Activated T-helper 17 cell treated with anti-CD3 and anti-CD28 coated beads, Interleukin-2, amount 50 U/mL, for 72 hours (primary cell): Measurements from ENCODE around the gene TRIM56. TPM values are rescaled to one million over a fixed set of nuclear protein-coding genes. Genes with fewer than 3 reads are reported as not detected.
A peak's percentile ranks its signal among the peaks of the same experiment; 100 is the strongest.
"Not testable (repeated sequence)": the region's sequence is repeated elsewhere in the genome, so short reads cannot be mapped to it uniquely, and the experiment has no call there.

ENCODE experiments used
- ATAC-seq: fragments of 150-1000 bp; cut with Tn5 transposase; replicated peaks from 2 replicates; pipeline ENCODE4 v1.10.0; 2021; ENCODE audit warnings: mild to moderate bottlenecking, moderate library complexity
- H3K27ac Mint-ChIP-seq: one replicate; pipeline ENCODE4 v1.8.0; 2022; ENCODE audit warnings: mixed read lengths
- H3K27me3 Mint-ChIP-seq: one replicate; pipeline ENCODE4 v1.8.0; 2022; ENCODE audit warnings: mixed read lengths
- H3K36me3 Mint-ChIP-seq: one replicate; pipeline ENCODE4 v1.8.0; 2022; ENCODE audit warnings: low read depth, mild to moderate bottlenecking, mixed read lengths
- H3K4me1 Mint-ChIP-seq: one replicate; pipeline ENCODE4 v1.8.0; 2022; ENCODE audit warnings: mixed read lengths
- H3K4me3 Mint-ChIP-seq: one replicate; pipeline ENCODE4 v1.8.0; 2022; ENCODE audit warnings: mild to moderate bottlenecking, mixed read lengths
- H3K9me3 Mint-ChIP-seq: one replicate; pipeline ENCODE4 v1.8.0; 2022; ENCODE audit warnings: mixed read lengths
- total RNA-seq, 2 donors: library from RNA; stranded (reverse); gene quantifications; one replicate each; pipeline ENCODE4 v1.2.3, GENCODE V29; 2022

Gene TRIM56
- total RNA-seq, 2 donors from 2014 or later, result 45.4 to 55.5 TPM

GRCh38 chr7:101099969-101100781, 14.9 kb downstream of the TRIM56 start:
- peak overlapping the region; percentile 19 for H3K4me3 Mint-ChIP-seq
- no peaks in the 10 kb centered on the region for H3K9me3 Mint-ChIP-seq
- H3K36me3 Mint-ChIP-seq, result no peaks in the 10 kb centered on the region
- peaks cover 21% of the 10 kb centered on the region for H3K27me3 Mint-ChIP-seq
- peaks cover 3% of the 10 kb centered on the region for H3K4me1 Mint-ChIP-seq
- H3K27ac Mint-ChIP-seq, result no peak overlapping the region
- ATAC-seq, result peak; percentile 96

- H3K9me3 Mint-ChIP-seq, result no peaks in the 10 kb centered on the region
- no peaks in the 10 kb centered on the region for H3K4me1 Mint-ChIP-seq
- H3K4me3 Mint-ChIP-seq, result peak overlapping the region; percentile 19
- H3K27me3 Mint-ChIP-seq, result peaks cover 21% of the 10 kb centered on the region
- ATAC-seq, result no peak
- no peak overlapping the region for H3K27ac Mint-ChIP-seq
- H3K36me3 Mint-ChIP-seq, result no peaks in the 10 kb centered on the region
Observed at GRCh38 chr7:101100858-101101847, 15.9 kb downstream of the TRIM56 start.

GRCh38 chr7:101102026-101102425, 16.7 kb downstream of the TRIM56 start:
- ATAC-seq, result no peak
- no peaks in the 10 kb centered on the region for H3K36me3 Mint-ChIP-seq
- H3K4me1 Mint-ChIP-seq, result no peaks in the 10 kb centered on the region
- H3K9me3 Mint-ChIP-seq, result no peaks in the 10 kb centered on the region
- no peak overlapping the region for H3K27ac Mint-ChIP-seq
- peaks cover 21% of the 10 kb centered on the region for H3K27me3 Mint-ChIP-seq
- H3K4me3 Mint-ChIP-seq, result no peak overlapping the region

- H3K4me1 Mint-ChIP-seq, H3K9me3 Mint-ChIP-seq, ATAC-seq, H3K36me3 Mint-ChIP-seq, H3K4me3 Mint-ChIP-seq, H3K27ac Mint-ChIP-seq: not testable (repeated sequence)
- H3K27me3 Mint-ChIP-seq, result peaks cover 27% of the 10 kb centered on the region
Observed at GRCh38 chr7:101103701-101104100, 18.4 kb downstream of the TRIM56 start.

- Mint-ChIP-seq H3K27me3 (peaks cover 27% of the 10 kb centered on the region), H3K4me3 (no peak overlapping the region), H3K36me3 (no peaks in the 10 kb centered on the region), H3K4me1 (no peaks in the 10 kb centered on the region), H3K27ac (no peak overlapping the region), H3K9me3 (no peaks in the 10 kb centered on the region)
- ATAC-seq, result no peak
Observed at GRCh38 chr7:101104193-101104713, 19.0 kb downstream of the TRIM56 start.

GRCh38 chr7:101104799-101105198, 19.5 kb downstream of the TRIM56 start:
- Mint-ChIP-seq H3K27me3 (peaks cover 27% of the 10 kb centered on the region), H3K27ac (no peak overlapping the region), H3K9me3 (no peaks in the 10 kb centered on the region), H3K4me1 (no peaks in the 10 kb centered on the region), H3K4me3 (no peak overlapping the region), H3K36me3 (no peaks in the 10 kb centered on the region)
- ATAC-seq, result no peak

GRCh38 chr7:101105248-101105647, 20.0 kb downstream of the TRIM56 start:
- H3K27me3 Mint-ChIP-seq, result peaks cover 27% of the 10 kb centered on the region
- H3K9me3 Mint-ChIP-seq, H3K27ac Mint-ChIP-seq, H3K36me3 Mint-ChIP-seq, ATAC-seq, H3K4me1 Mint-ChIP-seq, H3K4me3 Mint-ChIP-seq: not testable (repeated sequence)

GRCh38 chr7:101106386-101106785, 21.1 kb downstream of the TRIM56 start:
- H3K4me1 Mint-ChIP-seq, result no peaks in the 10 kb centered on the region
- no peak for ATAC-seq
- H3K4me3 Mint-ChIP-seq, result no peak overlapping the region
- H3K27ac Mint-ChIP-seq, result no peak overlapping the region
- H3K9me3 Mint-ChIP-seq, result no peaks in the 10 kb centered on the region
- no peaks in the 10 kb centered on the region for H3K36me3 Mint-ChIP-seq
- peaks cover 20% of the 10 kb centered on the region for H3K27me3 Mint-ChIP-seq

- Mint-ChIP-seq H3K27me3 (peaks cover 12% of the 10 kb centered on the region), H3K27ac (no peak overlapping the region), H3K4me3 (no peak overlapping the region), H3K36me3 (no peaks in the 10 kb centered on the region), H3K4me1 (no peaks in the 10 kb centered on the region), H3K9me3 (no peaks in the 10 kb centered on the region)
- peak; percentile 62 for ATAC-seq
Observed at GRCh38 chr7:101108330-101108857, 23.1 kb downstream of the TRIM56 start.

GRCh38 chr7:101108961-101109360, 23.7 kb downstream of the TRIM56 start:
- peaks cover 10% of the 10 kb centered on the region for H3K27me3 Mint-ChIP-seq

GRCh38 chr7:101109368-101109767, 24.1 kb downstream of the TRIM56 start:
- H3K27ac Mint-ChIP-seq, result no peak overlapping the region
- no peak for ATAC-seq
- no peak overlapping the region for H3K4me3 Mint-ChIP-seq
- no peaks in the 10 kb centered on the region for H3K9me3 Mint-ChIP-seq
- no peaks in the 10 kb centered on the region for H3K4me1 Mint-ChIP-seq
- peaks cover 10% of the 10 kb centered on the region for H3K27me3 Mint-ChIP-seq
- no peaks in the 10 kb centered on the region for H3K36me3 Mint-ChIP-seq

More at GRCh38 chr7:101108961-101109360, 23.7 kb downstream of the TRIM56 start:
- H3K4me3 Mint-ChIP-seq, result no peak overlapping the region
- H3K9me3 Mint-ChIP-seq, result no peaks in the 10 kb centered on the region
- H3K36me3 Mint-ChIP-seq, result no peaks in the 10 kb centered on the region
- no peak for ATAC-seq
- H3K4me1 Mint-ChIP-seq, result no peaks in the 10 kb centered on the region
- H3K27ac Mint-ChIP-seq, result no peak overlapping the region

- H3K27ac Mint-ChIP-seq, result no peak overlapping the region
- H3K36me3 Mint-ChIP-seq, result no peaks in the 10 kb centered on the region
- no peak for ATAC-seq
- H3K4me1 Mint-ChIP-seq, result no peaks in the 10 kb centered on the region
- H3K27me3 Mint-ChIP-seq, result peaks cover 6% of the 10 kb centered on the region
- no peaks in the 10 kb centered on the region for H3K9me3 Mint-ChIP-seq
- H3K4me3 Mint-ChIP-seq, result no peak overlapping the region
Observed at GRCh38 chr7:101111261-101111660, 26.0 kb downstream of the TRIM56 start.

- H3K27ac Mint-ChIP-seq, result no peak overlapping the region
Observed at GRCh38 chr7:101112233-101112632, 27.0 kb downstream of the TRIM56 start.

GRCh38 chr7:101113140-101113539, 27.9 kb downstream of the TRIM56 start:
- not testable (repeated sequence) for ATAC-seq, H3K27ac Mint-ChIP-seq

More at GRCh38 chr7:101112233-101112632, 27.0 kb downstream of the TRIM56 start:
- H3K27me3 Mint-ChIP-seq, result peaks cover 4% of the 10 kb centered on the region
- H3K36me3 Mint-ChIP-seq, result no peaks in the 10 kb centered on the region
- H3K4me3 Mint-ChIP-seq, result no peak overlapping the region
- H3K4me1 Mint-ChIP-seq, result no peaks in the 10 kb centered on the region
- H3K9me3 Mint-ChIP-seq, result no peaks in the 10 kb centered on the region
- no peak for ATAC-seq

More at GRCh38 chr7:101113140-101113539, 27.9 kb downstream of the TRIM56 start:
- not testable (repeated sequence) for H3K9me3 Mint-ChIP-seq, H3K4me1 Mint-ChIP-seq, H3K4me3 Mint-ChIP-seq, H3K36me3 Mint-ChIP-seq, H3K27me3 Mint-ChIP-seq
